ENCODE results near the gene EML4. TPM values are rescaled to one million over a fixed set of nuclear protein-coding genes. Genes with fewer than 3 reads are reported as not detected.
A peak's percentile ranks its signal among the peaks of the same experiment; 100 is the strongest.
"Not testable (repeated sequence)": the region's sequence is repeated elsewhere in the genome, so short reads cannot be mapped to it uniquely, and the experiment has no call there.

EML4 gene
- total RNA-seq, 1 donor from 2014 or later, result 43.0 TPM

DNA sequence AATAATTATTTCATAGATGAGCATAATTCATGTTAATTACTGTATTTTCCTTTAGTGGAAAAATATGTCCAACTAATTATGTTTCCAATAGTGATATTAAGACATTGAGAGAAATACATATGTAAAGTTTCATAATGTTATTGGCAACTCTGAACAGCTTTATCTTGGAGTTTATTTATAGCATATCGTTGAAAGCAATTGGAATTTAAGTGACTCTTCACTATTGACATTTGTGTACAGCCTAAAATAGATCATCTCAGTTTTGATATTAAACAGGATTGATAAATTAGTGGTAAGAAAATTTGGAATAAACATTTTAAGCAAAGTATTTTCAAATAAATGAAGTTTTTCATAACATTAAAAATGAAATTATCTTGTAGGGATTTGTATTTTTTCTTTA, 79.7 kb downstream of the EML4 start:
- no peaks in the 10 kb centered on the region for H3K9me3 Mint-ChIP-seq
- intact Hi-C loops (cut with micrococcal nuclease), result no loop called here
- H3K36me3 Mint-ChIP-seq (ENCODE audit: low read depth), result peaks cover 39% of the 10 kb centered on the region
- no peak overlapping the region for H3K4me3 Mint-ChIP-seq (ENCODE audit: low read depth)
- DNase-seq (ENCODE audit: low spot score), result no peak
- H3K4me1 Mint-ChIP-seq (ENCODE audit: low read depth), result peaks cover 23% of the 10 kb centered on the region
- no peaks in the 10 kb centered on the region for H3K27me3 Mint-ChIP-seq (ENCODE audit: low read depth)
- no peak overlapping the region for H3K27ac Mint-ChIP-seq

DNA sequence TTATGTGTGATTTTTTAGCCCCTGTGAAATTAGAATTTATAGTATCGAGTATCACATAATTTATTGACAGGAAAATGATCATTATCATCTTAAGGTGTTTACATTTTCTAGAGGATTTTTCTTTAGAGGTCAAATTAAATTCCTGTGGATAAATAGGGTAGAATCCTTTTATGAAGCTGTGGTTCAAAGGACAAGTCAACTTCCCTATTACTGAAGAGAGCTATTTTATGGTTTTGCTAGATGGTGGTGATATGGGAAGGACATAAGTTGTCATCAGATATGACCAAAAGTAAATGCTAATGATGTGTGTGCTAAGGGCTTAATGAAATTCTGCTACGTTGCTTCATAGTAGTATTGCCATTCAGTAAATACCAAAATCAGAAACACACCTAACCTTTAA, 80.1 kb downstream of the EML4 start:
- DNase-seq (ENCODE audit: low spot score), result no peak
- Mint-ChIP-seq H3K27me3 (ENCODE audit: low read depth) (no peaks in the 10 kb centered on the region), H3K36me3 (ENCODE audit: low read depth) (peaks cover 44% of the 10 kb centered on the region), H3K27ac (no peak overlapping the region), H3K4me3 (ENCODE audit: low read depth) (no peak overlapping the region), H3K9me3 (peaks cover 2% of the 10 kb centered on the region), H3K4me1 (ENCODE audit: low read depth) (peaks cover 25% of the 10 kb centered on the region)
- intact Hi-C loops (cut with micrococcal nuclease), result no loop called here

GRCh38 chr2:42249887-42250286, 80.7 kb downstream of the EML4 start:
- DNase-seq (ENCODE audit: low spot score), result no peak
- Mint-ChIP-seq H3K9me3 (peaks cover 4% of the 10 kb centered on the region), H3K27me3 (ENCODE audit: low read depth) (no peaks in the 10 kb centered on the region), H3K4me1 (ENCODE audit: low read depth) (peaks cover 30% of the 10 kb centered on the region), H3K27ac (no peak overlapping the region), H3K36me3 (ENCODE audit: low read depth) (peaks cover 49% of the 10 kb centered on the region), H3K4me3 (ENCODE audit: low read depth) (no peak overlapping the region)
- intact Hi-C loops (cut with micrococcal nuclease), result no loop called here

GRCh38 chr2:42250925-42251324, 81.8 kb downstream of the EML4 start:
- Mint-ChIP-seq H3K4me1 (ENCODE audit: low read depth) (peaks cover 34% of the 10 kb centered on the region), H3K9me3 (peaks cover 4% of the 10 kb centered on the region), H3K4me3 (ENCODE audit: low read depth) (no peak overlapping the region), H3K27ac (no peak overlapping the region), H3K36me3 (ENCODE audit: low read depth) (peaks cover 47% of the 10 kb centered on the region), H3K27me3 (ENCODE audit: low read depth) (no peaks in the 10 kb centered on the region)
- intact Hi-C loops (cut with micrococcal nuclease), result no loop called here
- DNase-seq (ENCODE audit: low spot score), result no peak

DNA sequence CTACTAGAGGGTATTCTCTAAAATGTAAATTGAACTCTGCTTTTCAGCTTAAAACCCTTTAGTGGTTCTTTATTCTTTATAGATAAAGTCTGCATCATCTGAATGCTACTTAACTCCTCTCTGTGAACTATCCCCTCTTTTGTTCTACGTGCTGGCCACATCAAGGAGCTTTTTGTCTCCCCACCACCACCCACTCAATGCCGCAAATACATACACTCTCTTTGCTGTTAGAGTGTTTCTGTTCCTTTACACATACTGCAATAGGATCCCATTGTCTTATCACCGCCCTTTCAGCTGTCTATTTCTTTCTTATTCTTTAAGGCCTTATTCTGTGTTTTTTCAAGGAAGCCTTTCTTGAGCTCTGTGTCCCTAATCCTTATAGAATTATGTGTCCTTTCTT, 83.3 kb downstream of the EML4 start:
- intact Hi-C loops (cut with micrococcal nuclease), result no loop called here
- Mint-ChIP-seq H3K4me1 (ENCODE audit: low read depth) (peaks cover 45% of the 10 kb centered on the region), H3K4me3 (ENCODE audit: low read depth) (no peak overlapping the region), H3K9me3 (peaks cover 4% of the 10 kb centered on the region), H3K27ac (no peak overlapping the region), H3K27me3 (ENCODE audit: low read depth) (no peaks in the 10 kb centered on the region), H3K36me3 (ENCODE audit: low read depth) (peaks cover 42% of the 10 kb centered on the region)
- no peak for DNase-seq (ENCODE audit: low spot score)

- Mint-ChIP-seq H3K4me1 (ENCODE audit: low read depth) (peaks cover 45% of the 10 kb centered on the region), H3K27me3 (ENCODE audit: low read depth) (no peaks in the 10 kb centered on the region), H3K27ac (no peak overlapping the region), H3K4me3 (ENCODE audit: low read depth) (no peak overlapping the region), H3K36me3 (ENCODE audit: low read depth) (peaks cover 50% of the 10 kb centered on the region), H3K9me3 (peaks cover 4% of the 10 kb centered on the region)
- DNase-seq (ENCODE audit: low spot score), result no peak
- intact Hi-C loops (cut with micrococcal nuclease), result no loop called here
These were observed 85.2 kb downstream of the EML4 start for GRCh38 chr2:42254186-42254895.

DNA sequence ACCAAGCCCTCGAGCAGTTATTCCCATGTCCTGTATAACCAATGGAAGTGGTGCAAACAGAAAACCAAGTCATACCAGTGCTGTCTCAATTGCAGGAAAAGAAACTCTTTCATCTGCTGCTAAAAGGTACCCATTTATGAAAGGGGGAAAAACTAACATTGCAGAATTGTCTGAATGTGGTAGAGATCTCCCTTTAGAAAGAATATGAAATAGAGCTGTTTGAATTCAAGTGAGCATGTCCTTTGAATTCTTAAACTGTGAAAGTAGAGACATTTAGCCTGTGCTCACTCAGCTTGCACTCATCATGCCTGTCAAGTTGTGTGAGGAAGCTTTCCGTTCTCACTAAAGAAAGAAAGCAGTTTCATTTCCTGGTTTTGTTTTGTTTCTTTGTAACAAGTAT, 87.4 kb downstream of the EML4 start:
- no peaks in the 10 kb centered on the region for H3K27me3 Mint-ChIP-seq (ENCODE audit: low read depth)
- peak overlapping the region; percentile 61 for H3K27ac Mint-ChIP-seq
- intact Hi-C loops (cut with micrococcal nuclease), result loop anchor here (1.0 kb wide), 1 partner anchor 105 kb away; the partner anchor contains the start of gene COX7A2L
- H3K4me3 Mint-ChIP-seq (ENCODE audit: low read depth), result peak overlapping the region; percentile 33
- H3K4me1 Mint-ChIP-seq (ENCODE audit: low read depth), result peaks cover 37% of the 10 kb centered on the region
- no peak for DNase-seq (ENCODE audit: low spot score)
- peaks cover 4% of the 10 kb centered on the region for H3K9me3 Mint-ChIP-seq
- H3K36me3 Mint-ChIP-seq (ENCODE audit: low read depth), result peaks cover 43% of the 10 kb centered on the region

DNA sequence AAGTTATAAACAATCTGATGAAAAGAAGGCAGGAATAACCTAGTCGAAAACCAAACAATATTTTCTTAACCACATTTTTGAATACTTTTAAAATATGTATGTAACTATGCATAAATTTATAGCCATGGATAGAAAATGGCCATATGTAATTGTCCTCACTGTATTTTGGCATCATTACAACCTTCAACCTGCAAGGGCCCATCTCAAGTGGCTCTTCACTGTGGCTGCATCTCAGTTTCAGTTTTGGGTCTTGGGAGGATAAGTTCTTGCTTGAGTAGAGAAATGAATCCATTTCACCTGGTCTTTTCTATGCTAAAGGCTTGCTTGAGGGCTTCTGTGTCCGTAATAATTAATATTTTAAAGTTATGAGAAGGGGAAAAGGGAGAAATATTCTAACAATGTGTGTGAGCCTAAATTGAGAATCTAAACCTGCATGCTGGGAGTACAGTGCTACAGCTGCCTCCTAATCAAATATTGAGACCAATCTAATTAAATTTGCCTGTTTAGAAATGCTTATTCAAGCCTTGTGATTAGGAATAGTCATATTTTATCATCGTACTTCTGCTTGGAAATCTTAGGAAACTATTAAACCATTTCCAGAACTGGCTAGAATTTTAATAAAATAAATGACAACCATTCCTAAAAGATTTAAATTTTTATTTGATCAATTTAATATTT, 92.5 kb downstream of the EML4 start:
- peaks cover 28% of the 10 kb centered on the region for H3K36me3 Mint-ChIP-seq (ENCODE audit: low read depth)
- DNase-seq (ENCODE audit: low spot score), result no peak
- H3K27me3 Mint-ChIP-seq (ENCODE audit: low read depth), result no peaks in the 10 kb centered on the region
- H3K27ac Mint-ChIP-seq, result no peak overlapping the region
- peaks cover 6% of the 10 kb centered on the region for H3K4me1 Mint-ChIP-seq (ENCODE audit: low read depth)
- H3K9me3 Mint-ChIP-seq, result no peaks in the 10 kb centered on the region
- no peak overlapping the region for H3K4me3 Mint-ChIP-seq (ENCODE audit: low read depth)
- intact Hi-C loops (cut with micrococcal nuclease), result no loop called here

GRCh38 chr2:42266236-42266635, 97.1 kb downstream of the EML4 start:
- H3K27ac Mint-ChIP-seq, result no peak overlapping the region
- H3K4me3 Mint-ChIP-seq (ENCODE audit: low read depth), result no peak overlapping the region
- no peaks in the 10 kb centered on the region for H3K9me3 Mint-ChIP-seq
- no peaks in the 10 kb centered on the region for H3K27me3 Mint-ChIP-seq (ENCODE audit: low read depth)
- no peak for DNase-seq (ENCODE audit: low spot score)
- peaks cover 11% of the 10 kb centered on the region for H3K36me3 Mint-ChIP-seq (ENCODE audit: low read depth)
- intact Hi-C loops (cut with micrococcal nuclease), result no loop called here
- peaks cover 5% of the 10 kb centered on the region for H3K4me1 Mint-ChIP-seq (ENCODE audit: low read depth)

DNA sequence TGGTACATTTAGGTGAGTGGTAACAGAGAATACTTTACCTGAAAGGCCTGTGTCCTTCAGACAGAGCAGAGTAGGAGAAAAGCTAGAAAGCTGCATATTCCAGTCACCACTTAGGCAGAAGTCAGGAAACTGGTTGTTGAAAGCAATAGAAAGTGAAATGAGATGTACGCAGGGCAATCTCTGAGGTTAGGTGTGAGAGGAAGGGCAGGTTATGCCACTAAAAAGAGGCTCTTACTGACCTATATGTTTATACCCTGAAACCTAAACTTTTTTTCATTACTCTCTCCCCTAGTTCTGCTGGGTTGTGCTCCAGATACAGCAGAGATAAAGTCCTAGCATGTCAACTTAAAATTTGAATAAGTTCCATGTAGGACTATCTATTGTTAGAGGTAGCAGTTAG, 98.4 kb downstream of the EML4 start:
- DNase-seq (ENCODE audit: low spot score), result no peak

DNA sequence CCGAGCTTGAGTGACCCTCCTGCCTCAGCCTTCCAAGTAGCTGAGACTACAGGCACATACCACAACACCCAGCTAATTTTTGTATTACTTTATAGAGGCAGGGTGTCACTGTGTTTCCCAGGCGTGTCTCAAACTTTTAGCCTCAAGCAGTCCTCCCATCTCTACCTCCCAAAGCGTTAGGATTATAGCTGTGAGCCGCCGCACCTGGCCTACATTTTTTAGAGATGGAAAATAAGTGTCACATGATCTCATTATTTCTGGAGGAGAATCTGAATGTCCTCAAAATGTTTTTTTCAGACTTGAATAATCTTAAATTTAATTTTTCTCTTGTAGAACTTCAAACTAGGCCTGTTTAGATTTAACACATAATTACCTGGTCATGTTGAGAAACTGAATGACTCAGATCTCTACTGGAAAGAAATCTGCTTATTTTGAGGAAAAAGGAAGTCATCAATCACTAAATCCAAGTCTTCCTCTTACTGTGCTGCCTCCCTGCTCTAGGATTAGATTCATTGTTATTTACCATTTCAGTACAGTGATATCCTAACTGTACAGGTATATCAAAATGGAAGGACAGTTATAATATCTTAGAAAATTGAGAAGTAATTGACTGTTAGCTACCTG, 99.5 kb downstream of the EML4 start:
- H3K27ac Mint-ChIP-seq, result no peak overlapping the region

More for the DNA sequence above, 98.4 kb downstream of the EML4 start:
- Mint-ChIP-seq H3K27ac (no peak overlapping the region), H3K27me3 (ENCODE audit: low read depth) (no peaks in the 10 kb centered on the region), H3K9me3 (no peaks in the 10 kb centered on the region), H3K4me1 (ENCODE audit: low read depth) (peaks cover 5% of the 10 kb centered on the region), H3K36me3 (ENCODE audit: low read depth) (peaks cover 2% of the 10 kb centered on the region), H3K4me3 (ENCODE audit: low read depth) (no peak overlapping the region)
- intact Hi-C loops (cut with micrococcal nuclease), result no loop called here

GRCh38 chr2:42270757-42271156, 101.6 kb downstream of the EML4 start:
- DNase-seq (ENCODE audit: low spot score), result no peak
- Mint-ChIP-seq H3K36me3 (ENCODE audit: low read depth) (peaks cover 2% of the 10 kb centered on the region), H3K9me3 (no peaks in the 10 kb centered on the region), H3K27me3 (ENCODE audit: low read depth) (no peaks in the 10 kb centered on the region), H3K4me3 (ENCODE audit: low read depth) (no peak overlapping the region), H3K4me1 (ENCODE audit: low read depth) (peaks cover 5% of the 10 kb centered on the region), H3K27ac (no peak overlapping the region)
- intact Hi-C loops (cut with micrococcal nuclease), result no loop called here

More for the DNA sequence above, 99.5 kb downstream of the EML4 start:
- no peaks in the 10 kb centered on the region for H3K27me3 Mint-ChIP-seq (ENCODE audit: low read depth)
- H3K36me3 Mint-ChIP-seq (ENCODE audit: low read depth), result peaks cover 2% of the 10 kb centered on the region
- intact Hi-C loops (cut with micrococcal nuclease), result no loop called here
- peaks cover 5% of the 10 kb centered on the region for H3K4me1 Mint-ChIP-seq (ENCODE audit: low read depth)
- no peak for DNase-seq (ENCODE audit: low spot score)
- H3K4me3 Mint-ChIP-seq (ENCODE audit: low read depth), result no peak overlapping the region
- no peaks in the 10 kb centered on the region for H3K9me3 Mint-ChIP-seq

- H3K27ac Mint-ChIP-seq; H3K4me1 Mint-ChIP-seq (ENCODE audit: low read depth); H3K4me3 Mint-ChIP-seq (ENCODE audit: low read depth): not testable (repeated sequence)
These were observed 102.1 kb downstream of the EML4 start for GRCh38 chr2:42271246-42271645.

More at GRCh38 chr2:42271246-42271645, 102.1 kb downstream of the EML4 start:
- DNase-seq (ENCODE audit: low spot score); H3K9me3 Mint-ChIP-seq; H3K27me3 Mint-ChIP-seq (ENCODE audit: low read depth); intact Hi-C loops (cut with micrococcal nuclease); H3K36me3 Mint-ChIP-seq (ENCODE audit: low read depth): not testable (repeated sequence)

Measured in activated T-helper 2 cell treated with anti-CD3 and anti-CD28 coated beads, Interferon-gamma antibody, Interleukin-2, Interleukin-4, amounts not matched to agents 10 μg/mL and 5 μg/mL and 100 μg/mL, durations not matched to agents 14 hours and 24 hours and 36 hours (primary cell).